GM23248 (cell line): Measurements from ENCODE around the gene BRINP3. TPM values are rescaled to one million over a fixed set of nuclear protein-coding genes. Genes with fewer than 3 reads are reported as not detected.
A peak's percentile ranks its signal among the peaks of the same experiment; 100 is the strongest.

Experiments used
- DNase-seq: peaks from one replicate; pipeline ENCODE4 v3.0.0-alpha.2; 2015
- H2AFZ ChIP-seq: fragments of 200-600 bp; sonication (generic); 2 replicates; pipeline ENCODE4 v1.6.1; 2016; ENCODE audit warnings: antibody characterized with exemption
- H3F3A ChIP-seq: fragments of 200-600 bp; sonication (generic); 2 replicates; pipeline ENCODE4 v1.6.1; 2016; ENCODE audit warnings: mild to moderate bottlenecking, antibody characterized with exemption, mixed run types; ENCODE audit not compliant: insufficient read depth
- H3K27ac ChIP-seq: fragments of 200-600 bp; sonication (generic); 2 replicates; pipeline ENCODE4 v1.5.1; 2016; ENCODE audit warnings: mild to moderate bottlenecking
- H3K27me3 ChIP-seq: fragments of 200-600 bp; sonication (generic); replicated peaks from 2 replicates; pipeline ENCODE4 v1.6.1; 2016; ENCODE audit warnings: mild to moderate bottlenecking; ENCODE audit not compliant: insufficient read depth
- H3K36me3 ChIP-seq: fragments of 200-600 bp; sonication (generic); 2 replicates; pipeline ENCODE4 v1.6.1; 2016; ENCODE audit warnings: low read depth, mild to moderate bottlenecking
- H3K4me1 ChIP-seq: fragments of 200-600 bp; sonication (generic); 2 replicates; pipeline ENCODE4 v1.6.1; 2016; ENCODE audit warnings: mild to moderate bottlenecking; ENCODE audit not compliant: insufficient read depth
- H3K4me2 ChIP-seq: fragments of 200-600 bp; sonication (generic); one replicate; pipeline ENCODE4 v1.6.1; 2016; ENCODE audit warnings: mild to moderate bottlenecking; ENCODE audit not compliant: unreplicated experiment
- H3K4me3 ChIP-seq: fragments of 200-600 bp; sonication (generic); 2 replicates; pipeline ENCODE4 v1.5.1; 2016; ENCODE audit warnings: mild to moderate bottlenecking
- H3K79me2 ChIP-seq: fragments of 200-600 bp; sonication (generic); 2 replicates; pipeline ENCODE4 v1.6.1; 2016; ENCODE audit warnings: mild to moderate bottlenecking; ENCODE audit not compliant: insufficient read depth
- H3K9ac ChIP-seq: fragments of 200-600 bp; sonication (generic); 2 replicates; pipeline ENCODE4 v1.6.1; 2016; ENCODE audit warnings: mild to moderate bottlenecking
- H3K9me2 ChIP-seq: fragments of 200-600 bp; sonication (generic); 2 replicates; pipeline ENCODE4 v1.6.1; 2016; ENCODE audit warnings: mixed run types, mild to moderate bottlenecking, moderate library complexity; ENCODE audit not compliant: insufficient read depth
- H3K9me3 ChIP-seq: fragments of 200-600 bp; sonication (generic); one replicate; pipeline ENCODE4 v1.6.1; 2017; ENCODE audit warnings: low read depth
- H4K20me1 ChIP-seq: fragments of 200-600 bp; sonication (generic); 2 replicates; pipeline ENCODE4 v1.6.0; 2016; ENCODE audit not compliant: insufficient read depth
- EZH2 ChIP-seq: fragments of 200-600 bp; sonication (generic); IDR thresholded peaks from 2 replicates; pipeline ENCODE4 v1.6.1; 2018; ENCODE audit warnings: antibody characterized with exemption, mild to moderate bottlenecking; ENCODE audit not compliant: insufficient read depth, poor library complexity, severe bottlenecking
- EZH2phosphoT487 ChIP-seq: fragments of 200-600 bp; sonication (generic); IDR thresholded peaks from 2 replicates; pipeline ENCODE4 v1.6.1; 2018; ENCODE audit warnings: antibody characterized with exemption, moderate library complexity, mild to moderate bottlenecking, low read depth; ENCODE audit not compliant: insufficient read depth
- WGBS, 2 experiments: methylation state at CpG; one replicate each; pipeline ENCODE4 v1.1.6; 2015 to 2017; ENCODE audit warnings: low lambda C conversion rate in 2 of 2, low coverage in 1 of 2; ENCODE audit errors: missing lambda C conversion rate in 2 of 2; 5-methylcytosine and 5-hydroxymethylcytosine counted together
- in situ Hi-C: fragments of 300-500 bp; cut with MboI; formaldehyde crosslinking; loops from 2 replicates; pipeline ENCODE4 v1.15.0; 2020
- polyA plus RNA-seq: library from polyadenylated mRNA; unstranded; fragments of >200 nt; fragmentation: Nextera tagmentation; extraction: Ambion mirVana; gene quantifications from 2 replicates; pipeline ENCODE4 v1.2.1, GENCODE V29; 2016
- total RNA-seq: library from RNA; depleted of rRNA; stranded (reverse); fragments of >200 nt; shearing (Covaris generic); gene quantifications from 2 replicates; pipeline ENCODE4 v1.2.3, GENCODE V29; 2014

BRINP3 gene
- total and polyA plus RNA-seq, 2 experiments from 2014 or later: not detected

DNA sequence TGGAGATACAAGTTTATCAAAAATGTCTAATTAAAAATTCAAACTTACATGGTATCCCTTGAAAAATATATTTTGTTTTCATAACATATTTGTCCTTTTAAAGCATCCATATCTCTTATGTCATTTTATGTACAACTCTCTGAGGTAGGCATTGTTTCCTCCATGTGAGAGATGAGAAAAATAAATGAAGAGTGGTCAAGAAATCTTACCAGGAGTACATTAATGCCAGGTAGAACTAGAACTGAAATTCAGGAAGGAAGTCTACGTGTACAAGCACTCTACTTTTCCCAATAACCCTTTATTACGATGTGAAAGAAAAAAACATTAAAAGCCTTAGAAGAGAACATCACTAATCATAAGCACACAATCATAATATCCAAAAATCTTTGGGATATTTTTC lies 5.6 kb downstream of the BRINP3 start:
- DNase-seq: no peak
- Histone ChIP-seq H3K27ac (no peak overlapping the region), H3K4me1 (no peaks in the 10 kb centered on the region), H2AFZ (no peak overlapping the region), H3K4me2 (no peak overlapping the region), H3K9me2 (no peaks in the 10 kb centered on the region), H4K20me1 (no peaks in the 10 kb centered on the region), H3K4me3 (no peak overlapping the region), H3K27me3 (0 out of 2 replicates have a peak, but pooled peaks cover 3% of the 10 kb centered on the region), H3K9ac (no peak overlapping the region), H3K36me3 (no peaks in the 10 kb centered on the region), H3K79me2 (no peaks in the 10 kb centered on the region), H3F3A (no peaks in the 10 kb centered on the region), H3K9me3 (no peaks in the 10 kb centered on the region)
- no peak for TF ChIP-seq EZH2
- no peak for TF ChIP-seq EZH2phosphoT487
- 8 to 10% methylated on average over 2 of the region's 2 CpGs for WGBS, 2 experiments
- in situ Hi-C loops: no loop called here

DNA sequence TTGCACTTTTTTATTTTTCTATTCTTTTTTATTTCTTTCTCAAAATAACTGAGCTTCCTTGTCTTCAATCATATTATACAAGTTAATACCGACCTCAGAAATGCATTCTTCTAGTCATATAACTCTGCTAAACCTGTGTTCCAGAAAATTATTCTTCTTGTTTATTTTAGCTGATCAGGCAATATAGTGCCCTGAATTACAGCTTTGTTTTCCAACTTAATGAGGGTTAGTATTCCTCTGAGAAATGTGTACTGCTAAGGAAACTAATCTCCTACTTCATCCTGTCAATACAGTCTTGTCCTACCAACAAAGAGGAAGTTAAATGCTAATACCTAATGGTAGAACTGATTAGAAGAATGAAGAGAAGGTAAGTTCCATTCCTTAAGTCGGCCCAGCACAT lies 13.0 kb downstream of the BRINP3 start:
- no peaks in the 10 kb centered on the region for H3K27me3 ChIP-seq
- 1 to 2% methylated on average over 2 of the region's 2 CpGs for WGBS, 2 experiments
- no peak overlapping the region for H3K27ac ChIP-seq
- TF ChIP-seq EZH2: no peak
- TF ChIP-seq EZH2phosphoT487: no peak
- H4K20me1 ChIP-seq: no peaks in the 10 kb centered on the region
- no peak overlapping the region for H3K9ac ChIP-seq
- H3K79me2 ChIP-seq: no peaks in the 10 kb centered on the region
- H3K4me2 ChIP-seq: no peak overlapping the region
- DNase-seq: no peak
- H3K4me1 ChIP-seq: no peaks in the 10 kb centered on the region
- no peak overlapping the region for H3K4me3 ChIP-seq
- no peaks in the 10 kb centered on the region for H3F3A ChIP-seq
- no peaks in the 10 kb centered on the region for H3K9me2 ChIP-seq
- H3K9me3 ChIP-seq: no peaks in the 10 kb centered on the region
- no peaks in the 10 kb centered on the region for H3K36me3 ChIP-seq
- H2AFZ ChIP-seq: no peak overlapping the region
- in situ Hi-C loops: no loop called here

DNA sequence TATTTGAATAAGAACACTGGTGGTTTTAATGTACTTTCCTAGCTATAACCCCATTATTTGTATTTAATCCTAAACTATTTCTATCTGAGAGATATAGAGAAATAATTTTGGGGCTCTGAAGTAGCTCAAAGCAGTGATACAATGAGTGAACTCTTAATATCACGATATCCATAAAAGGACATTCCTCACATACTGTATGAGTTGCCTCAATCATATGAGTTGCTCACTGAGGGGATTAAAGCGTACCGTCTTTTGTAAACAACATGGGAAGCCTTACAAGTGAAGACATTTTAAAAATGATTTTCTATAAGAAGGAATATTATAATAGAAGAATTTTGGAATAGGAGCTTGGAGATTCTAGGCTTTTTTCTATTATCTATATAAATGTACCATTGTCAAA lies 21.5 kb downstream of the BRINP3 start:
- no peak overlapping the region for H2AFZ ChIP-seq
- no peak for TF ChIP-seq EZH2
- no peak for TF ChIP-seq EZH2phosphoT487
- H3K79me2 ChIP-seq: no peaks in the 10 kb centered on the region
- no peaks in the 10 kb centered on the region for H3K27me3 ChIP-seq
- no peaks in the 10 kb centered on the region for H3F3A ChIP-seq
- H3K4me2 ChIP-seq: no peak overlapping the region
- no peaks in the 10 kb centered on the region for H3K36me3 ChIP-seq
- H3K9me3 ChIP-seq: peaks cover 3% of the 10 kb centered on the region
- H3K4me1 ChIP-seq: no peaks in the 10 kb centered on the region
- no peaks in the 10 kb centered on the region for H4K20me1 ChIP-seq
- no peak overlapping the region for H3K9ac ChIP-seq
- H3K27ac ChIP-seq: no peak overlapping the region
- H3K9me2 ChIP-seq: no peaks in the 10 kb centered on the region
- in situ Hi-C loops: no loop called here
- no peak for DNase-seq
- H3K4me3 ChIP-seq: no peak overlapping the region
- 18 to 34% methylated on average over 3 of the region's 3 CpGs for WGBS, 2 experiments

DNA sequence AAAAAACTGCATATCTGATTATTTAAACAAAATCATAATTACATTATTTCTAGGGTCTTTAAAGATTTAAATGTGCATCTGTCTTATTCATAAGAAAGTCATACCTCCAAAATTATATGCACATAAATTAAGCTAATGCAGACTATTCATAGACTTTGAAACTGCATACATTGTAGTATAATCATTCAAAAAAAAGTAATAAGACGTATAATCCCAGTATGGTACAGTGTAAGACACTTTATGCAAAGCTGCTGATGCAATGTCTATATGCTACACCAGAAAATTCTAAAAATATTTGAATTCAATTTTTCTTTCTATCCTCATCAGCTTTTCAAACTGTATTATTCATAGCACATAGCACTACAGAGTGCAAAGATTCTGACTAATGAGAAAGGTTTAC lies 22.0 kb downstream of the BRINP3 start:
- Histone ChIP-seq H3K9ac (no peak overlapping the region), H3F3A (no peaks in the 10 kb centered on the region), H3K4me2 (no peak overlapping the region), H3K4me3 (no peak overlapping the region), H3K9me3 (peaks cover 3% of the 10 kb centered on the region), H4K20me1 (no peaks in the 10 kb centered on the region), H3K27ac (no peak overlapping the region), H3K79me2 (no peaks in the 10 kb centered on the region), H3K4me1 (no peaks in the 10 kb centered on the region), H2AFZ (no peak overlapping the region), H3K36me3 (no peaks in the 10 kb centered on the region), H3K27me3 (no peaks in the 10 kb centered on the region), H3K9me2 (no peaks in the 10 kb centered on the region)
- in situ Hi-C loops: no loop called here
- TF ChIP-seq EZH2phosphoT487 (no peak), EZH2 (no peak)
- no peak for DNase-seq
- WGBS, 2 experiments: 5 to 10% methylated on average over 1 of the region's 1 CpG

DNA sequence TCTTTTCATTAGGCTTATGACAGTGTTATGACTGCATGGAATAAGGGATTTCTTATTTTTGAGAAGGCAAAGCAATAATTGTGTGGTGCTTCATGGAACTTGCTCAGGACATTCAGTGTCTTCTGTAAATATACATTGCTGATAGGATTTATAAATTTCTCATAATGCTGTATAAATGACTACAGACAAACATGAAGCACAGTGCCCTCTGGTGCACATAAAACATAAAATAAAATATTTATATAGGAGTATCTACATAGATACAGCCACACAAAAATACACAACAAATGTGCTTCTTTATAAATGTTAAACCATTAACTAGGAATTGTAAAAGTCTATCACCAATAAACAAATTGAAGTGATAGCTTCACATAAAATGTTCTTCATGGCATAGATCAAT lies 24.1 kb downstream of the BRINP3 start:
- in situ Hi-C loops: no loop called here
- no peak overlapping the region for H2AFZ ChIP-seq
- no peak overlapping the region for H3K4me2 ChIP-seq
- DNase-seq: peak; percentile 1
- peaks cover 3% of the 10 kb centered on the region for H3K9me3 ChIP-seq
- H3F3A ChIP-seq: no peaks in the 10 kb centered on the region
- H3K36me3 ChIP-seq: no peaks in the 10 kb centered on the region
- H3K9ac ChIP-seq: no peak overlapping the region
- no peaks in the 10 kb centered on the region for H3K27me3 ChIP-seq
- no peaks in the 10 kb centered on the region for H3K9me2 ChIP-seq
- H4K20me1 ChIP-seq: no peaks in the 10 kb centered on the region
- no peak for TF ChIP-seq EZH2phosphoT487
- no peak for TF ChIP-seq EZH2
- no peaks in the 10 kb centered on the region for H3K79me2 ChIP-seq
- H3K4me3 ChIP-seq: no peak overlapping the region
- H3K27ac ChIP-seq: no peak overlapping the region
- no peaks in the 10 kb centered on the region for H3K4me1 ChIP-seq
